HCT116 (cell line): ENCODE results near the gene CENPV. TPM values are rescaled to one million over a fixed set of nuclear protein-coding genes. Genes with fewer than 3 reads are reported as not detected.

Experiments used
- ATAC-seq: fragments of 200-7000 bp; cut with Tn5 transposase; 2 replicates; pipeline ENCODE4 v1.9.1; 2020; ENCODE audit warnings: mild to moderate bottlenecking, moderate library complexity
- BruUV-seq: library from RNA; stranded (reverse); fragments of 400-500 nt; replicated peaks from 2 replicates; lab custom pipeline; 2021; lab: Mats Ljungman, UMichigan
- CTCF ChIA-PET: fragments of 300-600 bp; sonication (Branson Sonifier 250); formaldehyde crosslinking; loops from one replicate; lab custom pipeline; 2021; ENCODE audit warnings: antibody characterized with exemption; lab: Charles Lee
- POLR2A ChIA-PET: fragments of 300-600, 350-600 bp; sonication (Branson Sonifier 250); formaldehyde crosslinking; loops from one replicate; lab custom pipeline; 2021; ENCODE audit warnings: antibody characterized with exemption; lab: Charles Lee
- RAD21 ChIA-PET, 2 experiments: fragments of 300-600 bp; sonication (Branson Sonifier 250); formaldehyde crosslinking; loops; one replicate each; lab custom pipeline; 2023; ENCODE audit warnings: low total read pairs in 2 of 2; ENCODE audit not compliant: uncharacterized antibody in 2 of 2, unreplicated experiment in 2 of 2, low non-redundant PET in 1 of 2; lab: Charles Lee
- DNase-seq: peaks from one replicate; pipeline ENCODE4 v3.0.0-alpha.2; 2010; ENCODE audit warnings: low read depth, low spot score
- H2AFZ ChIP-seq: fragments of 200-600 bp; shearing (Covaris generic), sonication (generic); 2 replicates; pipeline ENCODE4 v1.6.1; 2017; ENCODE audit warnings: low read depth, mixed run types, mixed read lengths, antibody characterized with exemption, low read length; ENCODE audit not compliant: poor library complexity, severe bottlenecking
- H3K27ac ChIP-seq: 2 replicates; pipeline ENCODE4 v1.5.1; 2012; ENCODE audit warnings: low read depth, low read length
- H3K27me3 ChIP-seq: fragments of 200-600 bp; sonication (generic); 2 replicates; pipeline ENCODE4 v1.6.1; 2016; ENCODE audit warnings: mixed run types, low read length, mixed read lengths; ENCODE audit not compliant: insufficient read depth
- H3K36me3 ChIP-seq, 2 experiments: fragments of 200-500 bp in 1 of 2; fragments of 200-600 bp in 1 of 2; sonication (Bioruptor generic) in 1 of 2; sonication (generic) in 1 of 2; 2 replicates each; pipeline versions ENCODE4 v1.5.1 to v1.6.1; 2014 to 2016; ENCODE audit warnings: low read length in 2 of 2, inconsistent platforms in 1 of 2, mixed read lengths in 1 of 2, mixed run types in 1 of 2; ENCODE audit not compliant: insufficient read depth in 2 of 2, control insufficient read depth in 1 of 2
- H3K4me1 ChIP-seq, 2 experiments: fragments of 200-600 bp in 1 of 2; sonication (generic) in 1 of 2; 2 replicates each; pipeline versions ENCODE4 v1.5.1 to v1.6.1; 2012 to 2017; ENCODE audit warnings: low read length in 2 of 2, inconsistent platforms in 1 of 2, mild to moderate bottlenecking in 1 of 2, mixed read lengths in 1 of 2, mixed run types in 1 of 2, moderate library complexity in 1 of 2; ENCODE audit not compliant: insufficient read depth in 2 of 2, control insufficient read depth in 1 of 2
- H3K4me2 ChIP-seq: fragments of 200-600 bp; sonication (generic); 2 replicates; pipeline ENCODE4 v1.6.1; 2017; ENCODE audit warnings: mixed run types, low read length, mixed read lengths
- H3K4me3 ChIP-seq, 2 experiments: fragments of 200-600 bp in 1 of 2; sonication (generic) in 1 of 2; replicated peaks in 1 of 2; 2 replicates each; pipeline ENCODE4 v1.5.1; 2011 to 2016; ENCODE audit warnings: low read length in 2 of 2, control low read depth in 1 of 2, low read depth in 1 of 2, mild to moderate bottlenecking in 1 of 2, mixed read lengths in 1 of 2, mixed run types in 1 of 2
- H3K79me2 ChIP-seq: fragments of 200-600 bp; sonication (generic); 2 replicates; pipeline ENCODE4 v1.6.1; 2017; ENCODE audit warnings: mild to moderate bottlenecking, mixed run types, low read length, moderate library complexity, mixed read lengths; ENCODE audit not compliant: insufficient read depth
- H3K9ac ChIP-seq: fragments of 200-600 bp; sonication (generic); 2 replicates; pipeline ENCODE4 v1.6.1; 2016; ENCODE audit warnings: low read length, mixed read lengths
- H3K9me2 ChIP-seq: fragments of 200-600 bp; sonication (generic), shearing (Covaris generic); 2 replicates; pipeline ENCODE4 v1.6.1; 2017; ENCODE audit warnings: mixed run types, mild to moderate bottlenecking, moderate library complexity; ENCODE audit not compliant: insufficient read depth
- H3K9me3 ChIP-seq, 2 experiments: fragments of 200-500 bp in 1 of 2; fragments of 200-600 bp in 1 of 2; sonication (Bioruptor generic) in 1 of 2; sonication (generic) in 1 of 2; 2 replicates each; pipeline ENCODE4 v1.6.1; 2014 to 2017; ENCODE audit warnings: low read length in 2 of 2, mixed read lengths in 2 of 2, inconsistent platforms in 1 of 2, low read depth in 1 of 2, mild to moderate bottlenecking in 1 of 2, mixed run types in 1 of 2, moderate library complexity in 1 of 2; ENCODE audit not compliant: control insufficient read depth in 1 of 2, insufficient read depth in 1 of 2
- H4K20me1 ChIP-seq: fragments of 200-600 bp; sonication (generic), shearing (Covaris generic); 2 replicates; pipeline ENCODE4 v1.6.1; 2017; ENCODE audit warnings: mixed run types, mild to moderate bottlenecking, moderate library complexity; ENCODE audit not compliant: insufficient read depth
- EZH2 ChIP-seq: fragments of 200-600 bp; sonication (generic); IDR thresholded peaks from 2 replicates; pipeline ENCODE4 v1.6.1; 2017; ENCODE audit warnings: antibody characterized with exemption, mixed run types
- POLR2A ChIP-seq: IDR thresholded peaks from 2 replicates; pipeline ENCODE4 v1.7.0; 2011; ENCODE audit warnings: borderline replicate concordance; ENCODE audit not compliant: insufficient read depth, insufficient read length; ENCODE audit errors: extremely low read depth
- SIN3A ChIP-seq: IDR thresholded peaks from 2 replicates; pipeline ENCODE4 v1.6.1; 2012; ENCODE audit warnings: low read depth
- ZFX ChIP-seq: fragments of 450-650 bp; IDR thresholded peaks from 2 replicates; pipeline ENCODE4 v1.6.1; 2017
- ZNF274 ChIP-seq: fragments of 200-500 bp; sonication (Bioruptor generic); IDR thresholded peaks from 2 replicates; pipeline ENCODE4 v1.6.1; 2014; ENCODE audit warnings: mild to moderate bottlenecking, low read depth, low read length, inconsistent platforms
- intact Hi-C: fragments of 100-400 bp; cut with micrococcal nuclease; formaldehyde crosslinking; loops from 2 replicates; pipeline ENCODE4 v1.10.0; 2022
- total RNA-seq: library from RNA; stranded (reverse); gene quantifications from one replicate; pipeline ENCODE4 v1.2.1, GENCODE V29; 2021; ENCODE audit not compliant: unreplicated experiment
- TF ChIP-seq, protein P1 (sequence below): IDR thresholded peaks from 2 replicates; pipeline ENCODE4 v1.6.1; 2011; ENCODE audit warnings: mild to moderate bottlenecking, low read length, moderate library complexity; ENCODE audit not compliant: insufficient replicate concordance; ENCODE audit errors: extremely low read depth
- TF ChIP-seq, protein P2 (sequence below), 3 experiments: fragments of 200-600 bp in 1 of 3; sonication (generic) in 1 of 3; IDR thresholded peaks in 2 of 3; conservative IDR thresholded peaks in 1 of 3; 2 replicates each; pipeline ENCODE4 v1.5.1; 2012 to 2017; ENCODE audit warnings: low read depth in 2 of 3, low read length in 2 of 3, antibody characterized with exemption in 1 of 3, borderline replicate concordance in 1 of 3, control low read depth in 1 of 3, mild to moderate bottlenecking in 1 of 3, mixed read lengths in 1 of 3, mixed run types in 1 of 3, moderate library complexity in 1 of 3; ENCODE audit not compliant: insufficient read depth in 1 of 3

CENPV gene
- total RNA-seq, 1 experiment from 2014 or later: 84.7 TPM

DNA sequence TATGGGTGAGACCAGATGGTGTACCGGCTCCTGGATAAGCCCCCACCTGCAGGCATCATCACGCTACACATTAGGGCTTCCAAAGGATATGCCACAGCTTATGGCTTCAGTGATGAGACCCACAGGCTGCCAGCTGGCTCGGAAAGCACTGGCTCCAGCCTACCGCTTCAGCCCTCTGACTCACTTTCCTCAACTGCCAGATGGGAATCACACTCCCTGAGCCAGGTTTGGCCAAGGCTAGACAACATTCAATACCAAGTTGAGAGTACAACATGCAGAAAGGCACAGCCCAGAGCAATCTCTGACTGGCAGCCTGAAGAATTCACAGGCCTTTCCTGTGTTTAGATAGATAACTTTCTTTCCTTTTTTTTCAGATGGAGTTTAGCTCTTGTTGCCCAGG lies 10.3 kb downstream of the CENPV start:
- Histone ChIP-seq H3K27me3 (no peaks in the 10 kb centered on the region), H4K20me1 (no peaks in the 10 kb centered on the region), H3K79me2 (no peaks in the 10 kb centered on the region), H3K9me3 (no peaks in the 10 kb centered on the region), H3K4me3 (no peak overlapping the region), H3K4me1 (no peaks in the 10 kb centered on the region), H3K9me2 (no peaks in the 10 kb centered on the region), H2AFZ (no peak overlapping the region), H3K9ac (no peak overlapping the region), H3K27ac (no peak overlapping the region), H3K4me2 (no peak overlapping the region), H3K36me3 (peaks cover 0 to 4% of the 10 kb centered on the region in 2 experiments; a peak in 2 of 4 replicates)
- ChIA-PET CTCF (no interaction called here), POLR2A (interaction anchor here (0.6 kb wide), 1 partner anchor 98 kb away, joined by 3 read pairs; no protein-coding TSS in a partner anchor), RAD21 (interaction anchor here in 1 of 2 experiments (0.5 kb wide), 1 partner anchor 15 kb away, joined by 3 read pairs; no protein-coding TSS in a partner anchor)
- ATAC-seq: no peak
- no TSS peak for BruUV-seq
- TF ChIP-seq ZNF274 (no peak), SIN3A (no peak)
- no peak for DNase-seq
- intact Hi-C loops: no loop called here

DNA sequence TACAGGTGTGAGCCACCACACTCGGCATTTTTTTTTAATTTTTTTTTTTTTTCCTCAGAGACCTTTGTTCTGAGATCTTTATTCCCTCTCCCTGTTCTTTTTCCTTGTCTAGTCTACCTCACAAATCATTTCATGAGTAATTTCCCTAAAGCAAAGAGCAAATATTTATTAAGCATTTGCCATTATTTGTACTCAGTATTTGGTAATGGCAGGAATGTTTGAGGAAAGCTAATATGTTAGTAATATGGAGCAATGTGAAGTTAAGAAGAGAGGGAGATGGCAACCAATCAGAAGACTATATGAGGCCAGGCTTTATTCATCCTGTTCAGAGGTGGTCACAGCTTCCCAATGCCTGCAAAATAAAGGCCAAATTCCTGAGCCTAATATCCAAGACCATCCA lies 13.3 kb downstream of the CENPV start:
- ChIA-PET CTCF (interaction anchor here (0.8 to 1.1 kb wide), 2 partner anchors 13 to 24 kb away, joined by 3 to 4 read pairs; partner anchors contain the start of gene CENPV), RAD21 (no interaction called here), POLR2A (no interaction called here)
- H3K27ac ChIP-seq: no peak overlapping the region
- H3K9me3 ChIP-seq: no peaks in the 10 kb centered on the region
- ATAC-seq (no peak), DNase-seq (no peak)
- intact Hi-C loops: no loop called here
- H4K20me1 ChIP-seq: no peaks in the 10 kb centered on the region
- H3K27me3 ChIP-seq: no peaks in the 10 kb centered on the region
- H3K79me2 ChIP-seq: no peaks in the 10 kb centered on the region
- no peaks in the 10 kb centered on the region for H3K4me1 ChIP-seq
- BruUV-seq: no TSS peak
- no peak overlapping the region for H3K9ac ChIP-seq
- no peak overlapping the region for H3K4me2 ChIP-seq
- H3K36me3 ChIP-seq: no peaks in the 10 kb centered on the region
- no peaks in the 10 kb centered on the region for H3K9me2 ChIP-seq
- H3K4me3 ChIP-seq: no peak overlapping the region
- no peak overlapping the region for H2AFZ ChIP-seq
- no peak for TF ChIP-seq ZNF274
- TF ChIP-seq POLR2A: no peak
- TF ChIP-seq EZH2: no peak
- TF ChIP-seq, protein P1, sequence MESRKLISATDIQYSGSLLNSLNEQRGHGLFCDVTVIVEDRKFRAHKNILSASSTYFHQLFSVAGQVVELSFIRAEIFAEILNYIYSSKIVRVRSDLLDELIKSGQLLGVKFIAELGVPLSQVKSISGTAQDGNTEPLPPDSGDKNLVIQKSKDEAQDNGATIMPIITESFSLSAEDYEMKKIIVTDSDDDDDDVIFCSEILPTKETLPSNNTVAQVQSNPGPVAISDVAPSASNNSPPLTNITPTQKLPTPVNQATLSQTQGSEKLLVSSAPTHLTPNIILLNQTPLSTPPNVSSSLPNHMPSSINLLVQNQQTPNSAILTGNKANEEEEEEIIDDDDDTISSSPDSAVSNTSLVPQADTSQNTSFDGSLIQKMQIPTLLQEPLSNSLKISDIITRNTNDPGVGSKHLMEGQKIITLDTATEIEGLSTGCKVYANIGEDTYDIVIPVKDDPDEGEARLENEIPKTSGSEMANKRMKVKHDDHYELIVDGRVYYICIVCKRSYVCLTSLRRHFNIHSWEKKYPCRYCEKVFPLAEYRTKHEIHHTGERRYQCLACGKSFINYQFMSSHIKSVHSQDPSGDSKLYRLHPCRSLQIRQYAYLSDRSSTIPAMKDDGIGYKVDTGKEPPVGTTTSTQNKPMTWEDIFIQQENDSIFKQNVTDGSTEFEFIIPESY: no peak
- TF ChIP-seq ZFX: no peak
- TF ChIP-seq, protein P2, sequence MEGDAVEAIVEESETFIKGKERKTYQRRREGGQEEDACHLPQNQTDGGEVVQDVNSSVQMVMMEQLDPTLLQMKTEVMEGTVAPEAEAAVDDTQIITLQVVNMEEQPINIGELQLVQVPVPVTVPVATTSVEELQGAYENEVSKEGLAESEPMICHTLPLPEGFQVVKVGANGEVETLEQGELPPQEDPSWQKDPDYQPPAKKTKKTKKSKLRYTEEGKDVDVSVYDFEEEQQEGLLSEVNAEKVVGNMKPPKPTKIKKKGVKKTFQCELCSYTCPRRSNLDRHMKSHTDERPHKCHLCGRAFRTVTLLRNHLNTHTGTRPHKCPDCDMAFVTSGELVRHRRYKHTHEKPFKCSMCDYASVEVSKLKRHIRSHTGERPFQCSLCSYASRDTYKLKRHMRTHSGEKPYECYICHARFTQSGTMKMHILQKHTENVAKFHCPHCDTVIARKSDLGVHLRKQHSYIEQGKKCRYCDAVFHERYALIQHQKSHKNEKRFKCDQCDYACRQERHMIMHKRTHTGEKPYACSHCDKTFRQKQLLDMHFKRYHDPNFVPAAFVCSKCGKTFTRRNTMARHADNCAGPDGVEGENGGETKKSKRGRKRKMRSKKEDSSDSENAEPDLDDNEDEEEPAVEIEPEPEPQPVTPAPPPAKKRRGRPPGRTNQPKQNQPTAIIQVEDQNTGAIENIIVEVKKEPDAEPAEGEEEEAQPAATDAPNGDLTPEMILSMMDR (IDR thresholded peaks at IDR 0.05 in 2 of 3, conservative IDR thresholded peaks at IDR 0.05 in 1 of 3; ENCODE audit: borderline replicate concordance in 1 of 3, insufficient read depth in 1 of 3, low read depth in 2 of 3, low read length in 2 of 3): no peak
